MM.1S (cell line): ENCODE results near the gene ARL8B.

Source experiments
- EZH2 ChIP-seq: fragments of 300-600 bp; sonication (generic); optimal IDR thresholded peaks from 2 replicates; pipeline ENCODE3; 2017; ENCODE audit warnings: low read depth, mild to moderate bottlenecking, antibody characterized with exemption, low read length, mixed read lengths
- EZH2phosphoT487 ChIP-seq: fragments of 300-600 bp; sonication (generic); IDR thresholded peaks from 2 replicates; pipeline ENCODE4 v1.6.1; 2018; ENCODE audit warnings: antibody characterized with exemption, low read length
- TF ChIP-seq, protein P1 (sequence below): fragments of 300-600 bp; sonication (generic); IDR thresholded peaks from 2 replicates; pipeline ENCODE4 v1.5.1; 2016; ENCODE audit warnings: antibody characterized with exemption, low read length, mixed read lengths

GRCh38 chr3:5143464-5143863, 21.4 kb downstream of the ARL8B start:
- TF ChIP-seq, protein P1, sequence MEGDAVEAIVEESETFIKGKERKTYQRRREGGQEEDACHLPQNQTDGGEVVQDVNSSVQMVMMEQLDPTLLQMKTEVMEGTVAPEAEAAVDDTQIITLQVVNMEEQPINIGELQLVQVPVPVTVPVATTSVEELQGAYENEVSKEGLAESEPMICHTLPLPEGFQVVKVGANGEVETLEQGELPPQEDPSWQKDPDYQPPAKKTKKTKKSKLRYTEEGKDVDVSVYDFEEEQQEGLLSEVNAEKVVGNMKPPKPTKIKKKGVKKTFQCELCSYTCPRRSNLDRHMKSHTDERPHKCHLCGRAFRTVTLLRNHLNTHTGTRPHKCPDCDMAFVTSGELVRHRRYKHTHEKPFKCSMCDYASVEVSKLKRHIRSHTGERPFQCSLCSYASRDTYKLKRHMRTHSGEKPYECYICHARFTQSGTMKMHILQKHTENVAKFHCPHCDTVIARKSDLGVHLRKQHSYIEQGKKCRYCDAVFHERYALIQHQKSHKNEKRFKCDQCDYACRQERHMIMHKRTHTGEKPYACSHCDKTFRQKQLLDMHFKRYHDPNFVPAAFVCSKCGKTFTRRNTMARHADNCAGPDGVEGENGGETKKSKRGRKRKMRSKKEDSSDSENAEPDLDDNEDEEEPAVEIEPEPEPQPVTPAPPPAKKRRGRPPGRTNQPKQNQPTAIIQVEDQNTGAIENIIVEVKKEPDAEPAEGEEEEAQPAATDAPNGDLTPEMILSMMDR = no peak
- TF ChIP-seq EZH2 (no peak), EZH2phosphoT487 (no peak)
